K562 (cell line): ENCODE data around the gene ZFPM1. TPM values are rescaled to one million over a fixed set of nuclear protein-coding genes. Genes with fewer than 3 reads are reported as not detected.

Experiments
- ATF1 ChIP-seq, 2 experiments: fragments of 450-650 bp in 1 of 2; IDR thresholded peaks; 2 replicates each; pipeline ENCODE4 v1.6.1; 2016; ENCODE audit warnings: missing compliant biosample characterization in 1 of 2, missing genetic modification characterization in 1 of 2
- CBFA2T2 ChIP-seq: fragments of 450-650 bp; conservative IDR thresholded peaks from 2 replicates; pipeline ENCODE4 v1.6.1; 2017; ENCODE audit warnings: mild to moderate bottlenecking
- CBX1 ChIP-seq: sonication (generic); IDR thresholded peaks from 2 replicates; pipeline ENCODE4 v1.6.1; 2016; ENCODE audit warnings: antibody characterized with exemption, low read depth, mild to moderate bottlenecking
- CUX1 ChIP-seq: fragments of 200-800 bp; sonication (Bioruptor generic); IDR thresholded peaks from 2 replicates; pipeline ENCODE4 v1.6.1; 2016; ENCODE audit warnings: missing genetic modification characterization, missing compliant biosample characterization
- DNMT1 ChIP-seq: fragments of 450-650 bp; IDR thresholded peaks from 2 replicates; pipeline ENCODE4 v1.6.1; 2016; ENCODE audit warnings: antibody characterized with exemption, mild to moderate bottlenecking
- ESRRB ChIP-seq: fragments of 250-450 bp; sonication (Bioruptor Pico); IDR thresholded peaks from 2 replicates; pipeline ENCODE4 v1.5.0; 2020; ENCODE audit warnings: mild to moderate bottlenecking, moderate library complexity, borderline replicate concordance
- FOXJ2 ChIP-seq: fragments of 200-800 bp; sonication (Bioruptor generic); IDR thresholded peaks from 2 replicates; pipeline ENCODE4 v1.6.1; 2016; ENCODE audit warnings: missing genetic modification characterization, missing compliant biosample characterization
- GMEB1 ChIP-seq: fragments of 250-450 bp; sonication (Bioruptor Pico); IDR thresholded peaks from 2 replicates; pipeline ENCODE4 v1.4.0; 2020; ENCODE audit warnings: mild to moderate bottlenecking
- GTF2A2 ChIP-seq: IDR thresholded peaks from 2 replicates; pipeline ENCODE4 v1.6.1; 2016; ENCODE audit warnings: mild to moderate bottlenecking, missing genetic modification characterization, missing compliant biosample characterization
- HNRNPLL ChIP-seq: fragments of 200-400 bp; formaldehyde crosslinking; IDR thresholded peaks from 2 replicates; pipeline ENCODE4 v1.6.1; 2017; ENCODE audit warnings: low read length, low read depth, mild to moderate bottlenecking; ENCODE audit not compliant: poor library complexity, severe bottlenecking
- KAT7 ChIP-seq: sonication (generic); formaldehyde crosslinking; IDR thresholded peaks from 2 replicates; pipeline ENCODE4 v1.8.0; 2022; ENCODE audit warnings: missing genetic modification reagents, mild to moderate bottlenecking, borderline replicate concordance
- PHTF2 ChIP-seq: fragments of 250-450 bp; sonication (Bioruptor Pico); IDR thresholded peaks from 2 replicates; pipeline ENCODE4 v1.5.0; 2021; ENCODE audit warnings: mild to moderate bottlenecking
- PTTG1 ChIP-seq: fragments of 450-650 bp; IDR thresholded peaks from 2 replicates; pipeline ENCODE4 v1.6.1; 2016; ENCODE audit warnings: low read depth, mild to moderate bottlenecking, missing genetic modification characterization, missing compliant biosample characterization
- TAF7 ChIP-seq: fragments of 450-650 bp; IDR thresholded peaks from 2 replicates; pipeline ENCODE4 v1.6.1; 2016; ENCODE audit warnings: missing genetic modification characterization, missing compliant biosample characterization
- ZBTB2 ChIP-seq: fragments of 450-650 bp; IDR thresholded peaks from 2 replicates; pipeline ENCODE4 v1.6.1; 2016; ENCODE audit warnings: antibody characterized with exemption
- ZBTB9 ChIP-seq: fragments of 450-650 bp; formaldehyde crosslinking; IDR thresholded peaks from 2 replicates; pipeline ENCODE4 v1.4.0; 2020; ENCODE audit warnings: mild to moderate bottlenecking, moderate library complexity
- ZKSCAN3 ChIP-seq: fragments of 250-450 bp; sonication (Bioruptor Pico); IDR thresholded peaks from 2 replicates; pipeline ENCODE4 v1.4.0; 2020
- ZNF589 ChIP-seq: fragments of 200-800 bp; sonication (Bioruptor generic); IDR thresholded peaks from 2 replicates; pipeline ENCODE4 v1.6.1; 2016; ENCODE audit warnings: low read depth, missing genetic modification characterization, missing compliant biosample characterization
- polyA plus RNA-seq, 8 experiments: library from polyadenylated mRNA; depleted of rRNA in 4 of 8; stranded (reverse) in 5 of 8; unstranded in 3 of 8; fragments of >200 nt; fragmentation: Nextera tagmentation in 2 of 8; fragmentation: Illumina TruSeq in 1 of 8; extraction: Ambion mirVana in 2 of 8; extraction: Trizol in 1 of 8; gene quantifications; 2 replicates each; pipeline versions ENCODE4 v1.2.1 to v1.2.3, GENCODE V29; 2011 to 2014; ENCODE audit warnings: inconsistent platforms in 1 of 8, missing spikeins in 1 of 8
- total RNA-seq, 7 experiments: library from RNA; depleted of rRNA in 6 of 7; stranded (reverse); fragments of >200 nt in 6 of 7; fragmentation: Illumina TruSeq in 2 of 7; extraction: Trizol in 2 of 7; gene quantifications; 2 replicates each; pipeline versions ENCODE4 v1.2.1 to v1.2.3, GENCODE V29; 2011 to 2021; ENCODE audit warnings: low replicate concordance in 1 of 7

Gene ZFPM1
- total and polyA plus RNA-seq, 9 of the 15 experiments (the other 6 are each of a cell fraction or from before 2014, with no cell fraction given) = 0.03 to 35.9 (median 1.4) TPM

GRCh38 chr16:88461331-88462269 is 8.5 kb downstream of the ZFPM1 start (continued):
- no peak for TF ChIP-seq ZBTB9
- no peak for TF ChIP-seq FOXJ2 (tag)
- no peak for TF ChIP-seq TAF7 (tag)
- no peak for TF ChIP-seq ZKSCAN3 (CRISPR knock-in tag)
- no peak for TF ChIP-seq KAT7
- TF ChIP-seq GMEB1 (CRISPR knock-in tag) = no peak
- TF ChIP-seq CBX1 = peak; percentile 89
- TF ChIP-seq ATF1 (CRISPR knock-in tag; IDR thresholded peaks at IDR 0.05) = no peak
- peak; percentile 76 for TF ChIP-seq ATF1 (tag; IDR thresholded peaks at IDR 0.05)
- TF ChIP-seq CUX1 (CRISPR knock-in tag) = no peak
- TF ChIP-seq ZNF589 = no peak
- TF ChIP-seq PTTG1 = no peak
- TF ChIP-seq DNMT1 = no peak
- no peak for TF ChIP-seq HNRNPLL
- peak; percentile 51 for TF ChIP-seq CBFA2T2
- TF ChIP-seq PHTF2 (CRISPR knock-in tag) = no peak
- no peak for TF ChIP-seq GTF2A2
- TF ChIP-seq ESRRB = no peak
- TF ChIP-seq ZBTB2 = no peak
